ENCODE data around the gene SPX.

SPX gene

GRCh38 chr12:21526721-21527345, 737 bp downstream of the SPX start:
- H3K4me2 ChIP-seq = peak overlapping the region in 9 of 11 experiments; percentile 64 to 81 (median 70); a peak in 14 of 22 replicates
- H3K4me3 ChIP-seq = peak overlapping the region in 1 of 10 experiments; percentile 48; a peak in 2 of 20 replicates
- H3K27ac ChIP-seq = no peak overlapping the region
- no peaks in the 10 kb centered on the region for H4K20me1 ChIP-seq
- peaks cover 0 to 22% (median 10%) of the 10 kb centered on the region in 11 experiments; a peak in 13 of 22 replicates for H3K9me3 ChIP-seq (replicated peaks in 1 of 11)
- no peak for TF ChIP-seq Cebpa-rat (IDR thresholded peaks at IDR 0.05)
- no peak overlapping the region for H3K9ac ChIP-seq
- H3K27me3 ChIP-seq = peaks cover 0 to 8% (median 0%) of the 10 kb centered on the region in 11 experiments; a peak in 2 of 22 replicates
- H3K4me1 ChIP-seq = peaks cover 5 to 41% (median 24%) of the 10 kb centered on the region in 10 experiments; a peak in 17 of 20 replicates
- H3K36me3 ChIP-seq = no peaks in the 10 kb centered on the region

DNA sequence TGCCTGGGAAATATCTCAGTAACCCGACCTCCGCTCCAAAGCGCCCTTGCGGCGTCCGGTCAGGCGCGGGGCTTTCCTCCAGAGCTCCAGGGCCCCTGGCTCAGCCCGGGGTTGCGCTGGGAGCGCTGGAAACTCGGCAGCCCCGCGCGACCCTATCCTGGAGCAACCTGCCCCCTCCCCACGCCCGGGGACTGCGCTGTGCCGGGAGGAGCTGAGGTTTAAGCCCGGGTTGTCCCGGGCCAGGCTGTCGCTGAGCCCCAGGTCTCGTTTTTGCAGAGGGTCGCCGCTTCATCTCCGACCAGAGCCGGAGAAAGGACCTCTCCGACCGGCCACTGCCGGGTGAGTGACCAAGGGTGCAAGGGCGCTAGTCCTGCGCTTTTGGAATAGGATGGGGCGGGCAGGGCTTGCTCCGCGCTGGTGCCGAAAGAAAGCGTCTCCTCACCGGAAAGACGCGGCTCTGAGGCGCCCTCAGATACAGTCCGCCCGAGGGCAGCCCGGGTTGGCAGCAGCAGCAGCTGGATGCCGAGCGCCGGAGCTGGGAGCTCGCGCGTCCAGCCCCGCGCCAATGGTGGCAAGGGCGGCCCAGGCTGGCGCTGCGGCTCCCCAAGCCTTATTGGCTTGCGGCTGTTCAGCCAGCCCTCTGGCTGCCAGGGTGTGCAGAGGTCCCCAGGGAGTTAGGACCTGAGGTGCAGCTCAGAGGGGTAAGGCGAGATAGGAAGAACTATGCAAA, 1.5 kb downstream of the SPX start:
- H3K27me3 ChIP-seq = peaks cover 0 to 8% (median 0%) of the 10 kb centered on the region in 11 experiments; a peak in 2 of 22 replicates
- peak overlapping the region in 1 of 11 experiments; percentile 47; a peak in 1 of 22 replicates for H3K27ac ChIP-seq
- H3K9ac ChIP-seq = peak overlapping the region in 6 of 11 experiments; percentile 13 to 56 (median 38); a peak in 7 of 22 replicates
- H3K4me1 ChIP-seq = peaks cover 5 to 41% (median 24%) of the 10 kb centered on the region in 10 experiments; a peak in 17 of 20 replicates
- peak overlapping the region; percentile 30 to 58 (median 48); a peak in 19 of 20 replicates for H3K4me3 ChIP-seq
- peak overlapping the region; percentile 64 to 81 (median 72) for H3K4me2 ChIP-seq
- no peak for TF ChIP-seq Cebpa-rat (IDR thresholded peaks at IDR 0.05)
- peaks cover 0 to 22% (median 10%) of the 10 kb centered on the region in 11 experiments; a peak in 13 of 22 replicates for H3K9me3 ChIP-seq (replicated peaks in 1 of 11)
- no peaks in the 10 kb centered on the region for H4K20me1 ChIP-seq
- H3K36me3 ChIP-seq = no peaks in the 10 kb centered on the region

DNA sequence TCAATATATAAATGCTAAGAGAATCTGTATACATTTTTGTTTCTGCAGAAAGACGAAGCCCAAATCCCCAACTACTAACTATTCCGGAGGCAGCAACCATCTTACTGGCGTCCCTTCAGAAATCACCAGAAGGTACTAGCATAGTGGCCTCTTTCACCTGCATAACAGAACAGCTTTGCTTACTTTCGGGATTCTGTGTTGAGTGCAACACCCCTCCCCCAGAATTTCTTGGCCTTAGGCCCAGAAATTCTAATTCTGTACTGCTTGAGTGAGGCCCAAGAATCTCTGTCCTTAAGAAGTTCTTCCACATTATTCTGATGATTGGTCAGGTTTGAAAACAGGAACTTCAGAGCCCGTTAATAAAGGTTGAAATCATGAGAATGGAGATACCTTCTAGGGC, 2.9 kb downstream of the SPX start:
- Histone ChIP-seq H3K27ac (no peak overlapping the region), H3K27me3 (peaks cover 0 to 8% (median 0%) of the 10 kb centered on the region in 11 experiments; a peak in 2 of 22 replicates), H3K9ac (no peak overlapping the region), H3K4me1 (peaks cover 5 to 41% (median 24%) of the 10 kb centered on the region in 10 experiments; a peak in 17 of 20 replicates), H3K36me3 (no peaks in the 10 kb centered on the region), H3K4me3 (no peak overlapping the region), H3K4me2 (peak overlapping the region in 2 of 11 experiments; percentile 27 to 34; a peak in 2 of 22 replicates), H3K9me3 (replicated peaks in 1 of 11) (peaks cover 0 to 18% (median 8%) of the 10 kb centered on the region in 11 experiments; a peak in 13 of 22 replicates), H4K20me1 (no peaks in the 10 kb centered on the region)
- no peak for TF ChIP-seq Cebpa-rat (IDR thresholded peaks at IDR 0.05)

GRCh38 chr12:21529456-21529855, 3.4 kb downstream of the SPX start:
- Histone ChIP-seq H3K27ac (no peak overlapping the region), H3K36me3 (no peaks in the 10 kb centered on the region), H4K20me1 (no peaks in the 10 kb centered on the region), H3K4me2 (peak overlapping the region in 2 of 11 experiments; percentile 27 to 34; a peak in 1 of 22 replicates), H3K9me3 (replicated peaks in 1 of 11) (peaks cover 0 to 13% (median 8%) of the 10 kb centered on the region in 11 experiments; a peak in 12 of 22 replicates), H3K4me1 (peaks cover 5 to 41% (median 24%) of the 10 kb centered on the region in 10 experiments; a peak in 17 of 20 replicates), H3K4me3 (no peak overlapping the region), H3K9ac (no peak overlapping the region), H3K27me3 (peaks cover 0 to 8% (median 0%) of the 10 kb centered on the region in 11 experiments; a peak in 2 of 22 replicates)
- no peak for TF ChIP-seq Cebpa-rat (IDR thresholded peaks at IDR 0.05)

- H3K27me3 ChIP-seq = no peaks in the 10 kb centered on the region
- no peak overlapping the region for H3K9ac ChIP-seq
- no peaks in the 10 kb centered on the region for H3K36me3 ChIP-seq
- H3K4me2 ChIP-seq = no peak overlapping the region
- TF ChIP-seq Cebpa-rat (IDR thresholded peaks at IDR 0.05) = no peak
- H3K4me3 ChIP-seq = no peak overlapping the region
- no peak overlapping the region for H3K27ac ChIP-seq
- H3K4me1 ChIP-seq = 0 out of 20 replicates have a peak, but pooled peaks cover 0 to 6% (median 0%) of the 10 kb centered on the region in 10 experiments
- no peaks in the 10 kb centered on the region for H4K20me1 ChIP-seq
- no peaks in the 10 kb centered on the region for H3K9me3 ChIP-seq (replicated peaks in 1 of 11)
Measured at GRCh38 chr12:21538061-21538653, 12.1 kb downstream of the SPX start.

DNA sequence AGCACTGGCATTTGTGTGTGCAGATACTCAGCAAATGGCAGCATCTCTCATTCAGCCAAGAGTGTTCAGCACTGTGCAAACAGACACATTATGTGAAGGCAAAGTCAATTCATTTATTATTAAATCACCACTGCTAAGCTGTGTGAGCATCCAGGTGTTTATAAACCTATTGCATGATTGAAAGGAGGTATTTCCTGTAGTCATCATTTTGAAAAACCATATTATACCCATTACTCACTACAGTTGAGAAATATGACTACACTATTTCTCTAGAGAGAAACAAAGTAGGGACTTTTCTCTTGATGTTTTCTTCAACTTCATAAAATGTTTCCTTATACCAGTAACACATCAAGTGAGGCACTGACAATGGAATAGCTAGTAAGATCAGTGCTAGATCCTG, 13.7 kb downstream of the SPX start:
- Histone ChIP-seq H3K27me3 (no peaks in the 10 kb centered on the region), H3K4me3 (no peak overlapping the region), H4K20me1 (no peaks in the 10 kb centered on the region), H3K27ac (no peak overlapping the region), H3K4me1 (0 out of 20 replicates have a peak, but pooled peaks cover 0 to 6% (median 0%) of the 10 kb centered on the region in 10 experiments), H3K36me3 (no peaks in the 10 kb centered on the region), H3K4me2 (no peak overlapping the region), H3K9ac (no peak overlapping the region), H3K9me3 (replicated peaks in 1 of 11) (no peaks in the 10 kb centered on the region)
- no peak for TF ChIP-seq Cebpa-rat (IDR thresholded peaks at IDR 0.05)

DNA sequence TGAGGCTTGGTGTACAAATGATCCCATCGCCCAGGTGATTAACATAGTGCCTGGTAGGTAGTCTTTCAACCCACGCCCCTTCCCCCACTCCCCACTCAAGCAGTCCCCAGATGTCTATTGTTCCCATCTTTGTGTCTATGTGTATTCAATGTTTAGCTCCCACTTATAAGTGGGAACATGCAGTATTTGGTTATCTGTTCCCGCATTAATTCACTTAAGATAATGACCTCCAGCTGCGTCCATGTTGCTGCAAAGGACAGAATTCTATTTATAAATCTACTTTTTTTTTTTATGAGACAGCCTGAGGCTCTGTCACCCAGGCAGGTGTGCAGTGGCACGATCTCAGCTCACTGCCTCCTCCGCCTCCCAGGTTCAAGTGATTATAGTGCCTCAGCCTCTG, 15.7 kb downstream of the SPX start:
- no peak for TF ChIP-seq Cebpa-rat (IDR thresholded peaks at IDR 0.05)
- Histone ChIP-seq H4K20me1 (no peaks in the 10 kb centered on the region), H3K9me3 (replicated peaks in 1 of 11) (no peaks in the 10 kb centered on the region), H3K27me3 (no peaks in the 10 kb centered on the region), H3K9ac (no peak overlapping the region), H3K4me1 (0 out of 20 replicates have a peak, but pooled peaks cover 0 to 6% (median 0%) of the 10 kb centered on the region in 10 experiments), H3K4me3 (no peak overlapping the region), H3K4me2 (no peak overlapping the region), H3K36me3 (no peaks in the 10 kb centered on the region), H3K27ac (no peak overlapping the region)

DNA sequence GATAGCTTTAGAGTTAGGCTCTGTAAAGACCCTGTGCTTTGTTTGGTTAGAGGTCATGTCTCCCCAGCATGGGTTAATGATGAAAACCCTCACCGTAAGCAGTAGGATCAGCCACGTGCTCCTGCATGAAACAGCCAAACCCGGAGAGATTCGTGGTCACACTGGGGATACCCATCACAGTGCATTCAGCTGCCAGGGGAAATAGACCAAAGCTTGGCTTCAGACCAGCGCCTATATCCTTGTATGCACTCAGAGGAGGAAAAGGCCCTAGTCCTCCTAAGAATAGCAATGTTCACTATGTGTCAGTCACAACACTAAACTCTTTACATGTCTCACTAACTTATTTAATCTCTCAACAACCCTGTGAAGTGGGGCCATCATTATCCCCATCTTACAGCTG, 16.3 kb downstream of the SPX start:
- H3K9me3 ChIP-seq (replicated peaks in 1 of 11) = no peaks in the 10 kb centered on the region
- TF ChIP-seq Cebpa-rat (IDR thresholded peaks at IDR 0.05) = no peak
- no peaks in the 10 kb centered on the region for H4K20me1 ChIP-seq
- H3K27ac ChIP-seq = no peak overlapping the region
- H3K27me3 ChIP-seq = no peaks in the 10 kb centered on the region
- H3K36me3 ChIP-seq = no peaks in the 10 kb centered on the region
- H3K9ac ChIP-seq = no peak overlapping the region
- no peak overlapping the region for H3K4me3 ChIP-seq
- H3K4me1 ChIP-seq = 0 out of 20 replicates have a peak, but pooled peaks cover 0 to 6% (median 0%) of the 10 kb centered on the region in 10 experiments
- peak overlapping the region in 3 of 11 experiments; percentile 8 to 31 (median 30); a peak in 2 of 22 replicates for H3K4me2 ChIP-seq

Measured in BLaER1 treated with 17β-estradiol and CSF1 and Interleukin-3, amounts not matched to agents 10 nM and 100 nM (cell line).